Measurements from ENCODE around the gene TSPEAR.

Gene TSPEAR

DNA sequence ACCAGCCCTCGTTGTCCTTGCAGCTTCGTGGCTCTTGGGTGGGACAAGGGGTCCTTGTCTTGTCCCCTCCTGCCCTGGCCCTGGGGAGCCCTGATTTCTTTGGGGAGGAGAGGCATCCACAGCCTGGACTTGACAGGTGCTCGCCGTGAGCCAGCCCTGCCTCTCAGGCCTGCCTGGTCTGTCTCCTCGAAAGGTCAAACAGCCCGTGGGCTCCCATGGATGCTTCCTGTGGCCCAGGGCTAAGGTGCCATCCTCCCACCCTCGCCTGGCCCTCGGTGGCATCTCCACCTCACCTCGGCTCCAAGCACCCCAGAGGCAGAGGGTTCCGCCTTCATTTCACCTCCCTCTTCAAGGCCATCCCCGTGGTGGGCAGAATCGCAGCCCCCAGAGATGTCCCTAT, 247.0 kb downstream of the TSPEAR start:
- no peak overlapping the region for H3K4me3 ChIP-seq
- no peak overlapping the region for H3K27ac ChIP-seq
- DNase-seq (ENCODE audit: low spot score), result no peak
- TF ChIP-seq CTCF (IDR thresholded peaks at IDR 0.05), result no peak

DNA sequence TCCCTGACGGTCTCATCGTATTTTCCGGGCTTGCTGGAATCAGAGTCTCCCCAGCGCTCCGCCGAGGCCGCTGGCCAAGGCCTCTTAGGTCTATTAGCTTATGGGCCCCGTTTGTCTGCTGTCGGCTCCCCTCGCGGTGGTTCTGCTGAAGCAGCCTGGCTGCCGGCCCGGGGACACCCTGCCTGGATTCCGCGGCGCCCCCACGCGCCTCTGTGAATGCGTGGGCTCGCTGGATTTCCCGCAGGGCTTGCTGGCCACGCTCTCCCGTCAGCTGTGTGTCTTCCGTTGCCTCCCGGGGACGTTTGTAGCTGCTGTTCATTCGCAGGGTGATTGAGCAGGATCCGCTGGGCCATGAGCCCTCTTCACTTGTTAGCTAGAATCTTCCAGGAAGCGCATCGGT, 247.6 kb downstream of the TSPEAR start:
- no peak for DNase-seq (ENCODE audit: low spot score)
- Histone ChIP-seq H3K4me3 (no peak overlapping the region), H3K27ac (no peak overlapping the region)
- TF ChIP-seq CTCF (IDR thresholded peaks at IDR 0.05), result no peak

DNA sequence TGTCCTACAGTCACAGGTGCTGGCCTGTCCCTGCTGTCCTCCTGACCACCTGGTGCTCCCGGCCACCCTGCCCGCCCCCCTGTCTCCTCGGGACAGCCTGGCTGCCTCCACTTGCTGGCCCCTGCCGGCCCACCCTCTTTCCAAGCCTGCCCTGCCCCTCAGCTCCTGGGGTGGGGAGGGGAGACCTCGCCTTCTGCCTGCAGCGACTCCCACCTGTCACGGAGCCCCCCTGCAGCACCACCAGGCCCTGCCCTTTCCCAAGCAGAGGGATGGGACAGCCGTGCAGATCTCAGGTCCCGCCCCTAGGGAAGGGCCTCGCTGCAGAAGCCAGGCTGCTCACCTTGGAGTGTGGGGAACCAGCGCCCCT, 248.6 kb downstream of the TSPEAR start:
- no peak for DNase-seq (ENCODE audit: low spot score)
- H3K4me3 ChIP-seq, result no peak overlapping the region
- no peak for TF ChIP-seq CTCF (IDR thresholded peaks at IDR 0.05)
- no peak overlapping the region for H3K27ac ChIP-seq

DNA sequence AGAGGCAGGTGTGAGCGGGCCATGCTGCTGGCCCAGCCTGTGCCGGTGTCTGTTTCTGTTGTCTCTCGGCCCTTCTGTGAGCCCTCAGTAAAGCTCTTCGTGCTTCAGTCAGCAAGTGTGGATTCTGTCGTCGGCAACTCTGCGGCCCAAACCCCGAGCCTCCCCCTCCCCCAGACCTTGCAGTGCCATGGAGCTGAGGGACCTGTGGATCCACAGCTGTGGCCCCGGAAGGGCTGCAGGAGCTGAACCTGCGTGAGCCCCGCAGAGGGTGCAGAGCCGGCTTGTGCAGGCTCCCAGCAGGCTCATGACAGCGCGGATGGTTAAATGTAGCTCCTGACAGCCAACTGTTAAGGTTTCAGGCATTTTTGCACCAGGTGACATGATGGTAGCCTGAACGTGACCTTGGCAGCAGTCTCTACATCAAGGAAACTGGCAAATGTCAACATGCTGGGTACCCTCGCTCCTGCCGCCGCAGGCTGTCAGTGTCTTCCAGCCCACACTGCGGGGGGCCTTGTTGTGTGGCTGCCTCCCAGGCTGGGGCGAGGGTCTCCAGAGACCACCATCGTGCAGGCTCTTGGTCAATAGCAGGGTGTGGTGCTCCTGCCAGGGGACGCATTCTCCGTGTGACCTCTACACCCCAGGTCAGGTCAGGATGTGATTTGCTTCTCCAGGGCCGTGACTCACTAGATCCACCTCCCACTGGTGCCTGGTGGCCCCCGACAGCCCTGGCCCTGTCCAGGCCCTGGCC, 249.1 kb downstream of the TSPEAR start:
- no peak for DNase-seq (ENCODE audit: low spot score)
- Histone ChIP-seq H3K4me3 (no peak overlapping the region), H3K27ac (no peak overlapping the region)
- no peak for TF ChIP-seq CTCF (IDR thresholded peaks at IDR 0.05)

GRCh38 chr21:44461464-44462001, 249.8 kb downstream of the TSPEAR start:
- H3K4me3 ChIP-seq, result no peak overlapping the region
- no peak for DNase-seq (ENCODE audit: low spot score)
- no peak for TF ChIP-seq CTCF (IDR thresholded peaks at IDR 0.05)
- no peak overlapping the region for H3K27ac ChIP-seq

DNA sequence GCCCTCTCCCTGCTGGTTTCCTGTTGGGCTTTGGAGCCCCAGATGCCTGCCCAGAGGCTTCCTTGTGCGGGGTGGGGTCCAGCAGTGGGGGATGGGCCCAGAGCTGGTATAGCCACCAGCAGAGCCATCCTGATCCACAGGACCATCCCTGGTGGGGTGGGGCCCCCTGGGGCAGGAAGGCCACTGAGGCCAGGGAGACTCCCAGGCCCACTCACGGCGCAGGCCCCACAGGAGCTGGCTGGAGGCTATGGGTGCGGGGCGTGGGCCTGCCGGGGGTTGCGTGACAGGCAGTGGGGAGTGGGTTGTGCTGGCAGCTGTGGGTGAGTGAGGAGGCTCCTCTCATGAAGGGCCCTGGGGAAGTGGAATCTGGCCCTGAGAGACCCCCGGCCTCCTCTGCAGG, 250.4 kb downstream of the TSPEAR start:
- DNase-seq (ENCODE audit: low spot score), result no peak

More for the DNA sequence above, 250.4 kb downstream of the TSPEAR start:
- no peak overlapping the region for H3K4me3 ChIP-seq
- no peak overlapping the region for H3K27ac ChIP-seq
- TF ChIP-seq CTCF (IDR thresholded peaks at IDR 0.05), result no peak
